K562 (cell line): ENCODE results near the gene TMEM120B. TPM values are rescaled to one million over a fixed set of nuclear protein-coding genes. Genes with fewer than 3 reads are reported as not detected.

Experiments
- ATAC-seq: fragments of 200-7000 bp; cut with Tn5 transposase; 3 replicates; pipeline ENCODE4 v1.9.1; 2020; ENCODE audit warnings: moderate library complexity
- BruUV-seq: library from RNA; stranded (reverse); fragments of 400-500 nt; replicated peaks from 2 replicates; lab custom pipeline; 2021; lab: Mats Ljungman, UMichigan
- CTCF ChIA-PET: fragments of 300-600 bp; formaldehyde crosslinking; extraction: SDS; loops from one replicate; lab custom pipeline; 2021; ENCODE audit warnings: low intra/inter-chr PET ratio; lab: Yijun Ruan, JAX
- POLR2A ChIA-PET: fragments of 300-600, 350-650 bp; sonication (Branson Sonifier 250); formaldehyde crosslinking; extraction: SDS; loops from one replicate; lab custom pipeline; 2021; ENCODE audit warnings: antibody characterized with exemption, inconsistent platforms; lab: Yijun Ruan, JAX
- DNase-seq, 4 experiments: peaks; one replicate each; pipeline versions ENCODE4 v3.0.0 to v3.0.0-alpha.2; 2011 to 2018; ENCODE audit warnings: low spot score in 3 of 4, mixed read lengths in 3 of 4; ENCODE audit errors: extremely low read depth in 1 of 4
- FAIRE-seq: peaks from 2 replicates; lab custom pipeline; 2011; peaks lifted over from hg19 to GRCh38; lab: Jason Lieb, UNC
- H2AFZ ChIP-seq: 2 replicates; pipeline ENCODE4 v1.6.0; 2011; ENCODE audit warnings: low read depth, low read length, control low read depth, inconsistent platforms
- H3K27ac ChIP-seq: fragments of 200-600 bp; 3 replicates; pipeline ENCODE4 v1.8.0; 2011; ENCODE audit warnings: low read depth, mild to moderate bottlenecking, control low read depth, inconsistent platforms, low read length, moderate library complexity, mixed read lengths; ENCODE audit errors: extremely low read depth
- H3K27me3 ChIP-seq, 2 experiments: fragments of 300-600 bp in 1 of 2; 2 replicates in 1 of 2; 3 replicates in 1 of 2; pipeline versions ENCODE4 v1.6.0 to v1.8.0; 2011; ENCODE audit warnings: inconsistent platforms in 2 of 2, low read length in 2 of 2, mild to moderate bottlenecking in 1 of 2, mixed read lengths in 1 of 2, moderate library complexity in 1 of 2; ENCODE audit not compliant: control insufficient read depth in 2 of 2, insufficient read depth in 2 of 2
- H3K36me3 ChIP-seq: fragments of 300-600 bp; 3 replicates; pipeline ENCODE4 v1.8.0; 2011; ENCODE audit warnings: mild to moderate bottlenecking, low read length, inconsistent platforms; ENCODE audit not compliant: control insufficient read depth, insufficient read depth
- H3K4me1 ChIP-seq, 2 experiments: fragments of 200-600 bp in 1 of 2; replicated peaks in 1 of 2; 2 replicates in 1 of 2; 3 replicates in 1 of 2; pipeline versions ENCODE4 v1.5.1 to v1.8.0; 2011; ENCODE audit warnings: inconsistent platforms in 2 of 2, low read length in 2 of 2, mild to moderate bottlenecking in 1 of 2, mixed read lengths in 1 of 2, moderate library complexity in 1 of 2; ENCODE audit not compliant: control insufficient read depth in 2 of 2, insufficient read depth in 2 of 2
- H3K4me2 ChIP-seq: 2 replicates; pipeline ENCODE4 v1.6.1; 2011; ENCODE audit warnings: low read length, control low read depth, inconsistent platforms, mixed read lengths; ENCODE audit not compliant: insufficient read depth
- H3K4me3 ChIP-seq: fragments of 200-600 bp; sonication (generic), shearing (Covaris generic); 2 replicates; pipeline ENCODE4 v1.5.1; 2016; ENCODE audit warnings: control low read depth, inconsistent platforms
- H3K79me2 ChIP-seq: fragments of 200-600 bp; 3 replicates; pipeline ENCODE4 v1.8.0; 2011; ENCODE audit warnings: low read length, inconsistent platforms; ENCODE audit not compliant: control insufficient read depth, insufficient read depth
- H3K9ac ChIP-seq, 2 experiments: 2 replicates each; pipeline versions ENCODE4 v1.6.0 to v1.6.1; 2011; ENCODE audit warnings: low read depth in 2 of 2, low read length in 2 of 2, control low read depth in 1 of 2, inconsistent platforms in 1 of 2, mild to moderate bottlenecking in 1 of 2, mixed read lengths in 1 of 2; ENCODE audit not compliant: insufficient read depth in 1 of 2
- H3K9me1 ChIP-seq: one replicate; pipeline ENCODE4 v1.6.0; 2011; ENCODE audit warnings: inconsistent platforms, mild to moderate bottlenecking, low read length, moderate library complexity; ENCODE audit not compliant: control insufficient read depth, insufficient read depth
- H3K9me3 ChIP-seq: replicated peaks from 2 replicates; pipeline ENCODE4 v1.5.1; 2011; ENCODE audit warnings: low read depth, low read length, inconsistent platforms; ENCODE audit not compliant: control insufficient read depth, insufficient read depth
- H4K20me1 ChIP-seq: replicated peaks from 2 replicates; pipeline ENCODE4 v1.6.1; 2011; ENCODE audit warnings: low read length, inconsistent platforms, mixed read lengths; ENCODE audit not compliant: control insufficient read depth, insufficient read depth
- ARID4B ChIP-seq: sonication (generic); formaldehyde crosslinking; IDR thresholded peaks from 2 replicates; pipeline ENCODE4 v1.8.0; 2022; ENCODE audit warnings: mild to moderate bottlenecking, missing genetic modification reagents
- ESRRA ChIP-seq: fragments of 450-650 bp; IDR thresholded peaks from 2 replicates; pipeline ENCODE4 v1.6.1; 2014; ENCODE audit warnings: low read depth, mild to moderate bottlenecking, moderate library complexity, borderline replicate concordance
- HDAC6 ChIP-seq: IDR thresholded peaks from 2 replicates; pipeline ENCODE4 v1.6.1; 2012; ENCODE audit warnings: low read depth, mild to moderate bottlenecking, control low read depth, inconsistent platforms, low read length, moderate library complexity
- NFRKB ChIP-seq: fragments of 450-650 bp; IDR thresholded peaks from 2 replicates; pipeline ENCODE4 v1.6.1; 2016; ENCODE audit warnings: low read depth
- PHF8 ChIP-seq: fragments of 200-600 bp; sonication (generic); IDR thresholded peaks from 2 replicates; pipeline ENCODE4 v1.6.1; 2012; ENCODE audit warnings: mixed run types, mild to moderate bottlenecking, inconsistent platforms, low read length, moderate library complexity, borderline replicate concordance
- TCFL5 ChIP-seq: fragments of 250-450 bp; sonication (Bioruptor Pico); conservative IDR thresholded peaks from 2 replicates; pipeline ENCODE4 v1.6.1; 2021; ENCODE audit warnings: mild to moderate bottlenecking, moderate library complexity, matching md5 sums
- WHSC1 ChIP-seq: IDR thresholded peaks from one replicate; pipeline ENCODE4 v1.6.1; 2012; ENCODE audit warnings: low read length, control low read depth, inconsistent platforms
- WGBS: fragments of 100-300 bp; shearing (Covaris generic); methylation state at CpG from one replicate; pipeline ENCODE4 v1.1.6; 2016; ENCODE audit warnings: low coverage, mixed read lengths; ENCODE audit not compliant: insufficient coverage; ENCODE audit errors: missing lambda C conversion rate; 5-methylcytosine and 5-hydroxymethylcytosine counted together
- in situ Hi-C: fragments of 300-500 bp; cut with MboI; formaldehyde crosslinking; loops from 4 replicates; pipeline ENCODE4 v1.15.0; 2018; ENCODE audit warnings: inconsistent platforms, mixed read lengths
- intact Hi-C: fragments of 100-400 bp; cut with micrococcal nuclease; formaldehyde crosslinking; loops from 2 replicates; pipeline ENCODE4 v1.14.2; 2022
- polyA plus RNA-seq, 8 experiments: library from polyadenylated mRNA; depleted of rRNA in 4 of 8; stranded (reverse) in 5 of 8; unstranded in 3 of 8; fragments of >200 nt; fragmentation: Nextera tagmentation in 2 of 8; fragmentation: Illumina TruSeq in 1 of 8; extraction: Ambion mirVana in 2 of 8; extraction: Trizol in 1 of 8; gene quantifications; 2 replicates each; pipeline versions ENCODE4 v1.2.1 to v1.2.3, GENCODE V29; 2011 to 2014; ENCODE audit warnings: inconsistent platforms in 1 of 8, missing spikeins in 1 of 8
- total RNA-seq, 7 experiments: library from RNA; depleted of rRNA in 6 of 7; stranded (reverse); fragments of >200 nt in 6 of 7; fragmentation: Illumina TruSeq in 2 of 7; extraction: Trizol in 2 of 7; gene quantifications; 2 replicates each; pipeline versions ENCODE4 v1.2.1 to v1.2.3, GENCODE V29; 2011 to 2021; ENCODE audit warnings: low replicate concordance in 1 of 7
- TF ChIP-seq, protein P1 (sequence below): fragments of 450-650 bp; IDR thresholded peaks from 2 replicates; pipeline ENCODE4 v1.6.1; 2014; ENCODE audit warnings: low read depth, mild to moderate bottlenecking, moderate library complexity, borderline replicate concordance
- TF ChIP-seq, protein P2 (sequence below), 2 experiments: fragments of 450-650 bp; IDR thresholded peaks; 2 replicates each; pipeline ENCODE4 v1.6.1; 2018; ENCODE audit warnings: mild to moderate bottlenecking in 2 of 2, low read depth in 1 of 2; ENCODE audit not compliant: partially characterized antibody in 2 of 2
- TF ChIP-seq, protein P3 (sequence below): IDR thresholded peaks from 3 replicates; pipeline ENCODE4 v1.6.1; 2011; ENCODE audit warnings: borderline replicate concordance, mild to moderate bottlenecking; ENCODE audit not compliant: insufficient read length, insufficient read depth

TMEM120B gene
- total and polyA plus RNA-seq, 9 of the 15 experiments (the other 6 are each of a cell fraction or from before 2014, with no cell fraction given) = 1.7 to 18.6 (median 7.4) TPM

- in situ Hi-C loops = loop anchor here (5.0 kb wide), 1 partner anchor 89 kb away; the partner anchor contains the start of gene PSMD9
- TF ChIP-seq ARID4B (CRISPR knock-in tag) (no peak), WHSC1 (no peak), PHF8 (no peak), TCFL5 (CRISPR knock-in tag) (no peak), HDAC6 (no peak), ESRRA (no peak), NFRKB (0 out of 2 replicates have a peak, but pooled peaks have one; percentile 36)
- TF ChIP-seq, protein P1, sequence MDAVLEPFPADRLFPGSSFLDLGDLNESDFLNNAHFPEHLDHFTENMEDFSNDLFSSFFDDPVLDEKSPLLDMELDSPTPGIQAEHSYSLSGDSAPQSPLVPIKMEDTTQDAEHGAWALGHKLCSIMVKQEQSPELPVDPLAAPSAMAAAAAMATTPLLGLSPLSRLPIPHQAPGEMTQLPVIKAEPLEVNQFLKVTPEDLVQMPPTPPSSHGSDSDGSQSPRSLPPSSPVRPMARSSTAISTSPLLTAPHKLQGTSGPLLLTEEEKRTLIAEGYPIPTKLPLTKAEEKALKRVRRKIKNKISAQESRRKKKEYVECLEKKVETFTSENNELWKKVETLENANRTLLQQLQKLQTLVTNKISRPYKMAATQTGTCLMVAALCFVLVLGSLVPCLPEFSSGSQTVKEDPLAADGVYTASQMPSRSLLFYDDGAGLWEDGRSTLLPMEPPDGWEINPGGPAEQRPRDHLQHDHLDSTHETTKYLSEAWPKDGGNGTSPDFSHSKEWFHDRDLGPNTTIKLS = no peak
- TF ChIP-seq, protein P2, sequence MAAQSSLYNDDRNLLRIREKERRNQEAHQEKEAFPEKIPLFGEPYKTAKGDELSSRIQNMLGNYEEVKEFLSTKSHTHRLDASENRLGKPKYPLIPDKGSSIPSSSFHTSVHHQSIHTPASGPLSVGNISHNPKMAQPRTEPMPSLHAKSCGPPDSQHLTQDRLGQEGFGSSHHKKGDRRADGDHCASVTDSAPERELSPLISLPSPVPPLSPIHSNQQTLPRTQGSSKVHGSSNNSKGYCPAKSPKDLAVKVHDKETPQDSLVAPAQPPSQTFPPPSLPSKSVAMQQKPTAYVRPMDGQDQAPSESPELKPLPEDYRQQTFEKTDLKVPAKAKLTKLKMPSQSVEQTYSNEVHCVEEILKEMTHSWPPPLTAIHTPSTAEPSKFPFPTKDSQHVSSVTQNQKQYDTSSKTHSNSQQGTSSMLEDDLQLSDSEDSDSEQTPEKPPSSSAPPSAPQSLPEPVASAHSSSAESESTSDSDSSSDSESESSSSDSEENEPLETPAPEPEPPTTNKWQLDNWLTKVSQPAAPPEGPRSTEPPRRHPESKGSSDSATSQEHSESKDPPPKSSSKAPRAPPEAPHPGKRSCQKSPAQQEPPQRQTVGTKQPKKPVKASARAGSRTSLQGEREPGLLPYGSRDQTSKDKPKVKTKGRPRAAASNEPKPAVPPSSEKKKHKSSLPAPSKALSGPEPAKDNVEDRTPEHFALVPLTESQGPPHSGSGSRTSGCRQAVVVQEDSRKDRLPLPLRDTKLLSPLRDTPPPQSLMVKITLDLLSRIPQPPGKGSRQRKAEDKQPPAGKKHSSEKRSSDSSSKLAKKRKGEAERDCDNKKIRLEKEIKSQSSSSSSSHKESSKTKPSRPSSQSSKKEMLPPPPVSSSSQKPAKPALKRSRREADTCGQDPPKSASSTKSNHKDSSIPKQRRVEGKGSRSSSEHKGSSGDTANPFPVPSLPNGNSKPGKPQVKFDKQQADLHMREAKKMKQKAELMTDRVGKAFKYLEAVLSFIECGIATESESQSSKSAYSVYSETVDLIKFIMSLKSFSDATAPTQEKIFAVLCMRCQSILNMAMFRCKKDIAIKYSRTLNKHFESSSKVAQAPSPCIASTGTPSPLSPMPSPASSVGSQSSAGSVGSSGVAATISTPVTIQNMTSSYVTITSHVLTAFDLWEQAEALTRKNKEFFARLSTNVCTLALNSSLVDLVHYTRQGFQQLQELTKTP (IDR thresholded peaks at IDR 0.05; ENCODE audit: low read depth in 1 of 2, partially characterized antibody in 2 of 2) = no peak
- TF ChIP-seq, protein P3, sequence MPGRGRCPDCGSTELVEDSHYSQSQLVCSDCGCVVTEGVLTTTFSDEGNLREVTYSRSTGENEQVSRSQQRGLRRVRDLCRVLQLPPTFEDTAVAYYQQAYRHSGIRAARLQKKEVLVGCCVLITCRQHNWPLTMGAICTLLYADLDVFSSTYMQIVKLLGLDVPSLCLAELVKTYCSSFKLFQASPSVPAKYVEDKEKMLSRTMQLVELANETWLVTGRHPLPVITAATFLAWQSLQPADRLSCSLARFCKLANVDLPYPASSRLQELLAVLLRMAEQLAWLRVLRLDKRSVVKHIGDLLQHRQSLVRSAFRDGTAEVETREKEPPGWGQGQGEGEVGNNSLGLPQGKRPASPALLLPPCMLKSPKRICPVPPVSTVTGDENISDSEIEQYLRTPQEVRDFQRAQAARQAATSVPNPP = no peak
Observed at GRCh38 chr12:121798787-121799155, 86.2 kb downstream of the TMEM120B start.

More at GRCh38 chr12:121798787-121799155, 86.2 kb downstream of the TMEM120B start:
- WGBS = 6% methylated on average over 10 of the region's 10 CpGs
- intact Hi-C loops = no loop called here
- no peaks in the 10 kb centered on the region for H3K9me1 ChIP-seq
- H3K36me3 ChIP-seq = peaks cover 33% of the 10 kb centered on the region
- ChIA-PET CTCF (no interaction called here), POLR2A (interaction anchor here (0.5 to 9.4 kb wide), 11 partner anchors 9 to 349 kb away, joined by 3 to 194 read pairs (median 4); partner anchors contain the start of gene SETD1B)
- peaks cover 82% of the 10 kb centered on the region for H3K79me2 ChIP-seq
- no peak for ATAC-seq
- H3K27ac ChIP-seq = peak overlapping the region; percentile 89
- H3K9ac ChIP-seq = peak overlapping the region; percentile 77 to 92
- no TSS peak for BruUV-seq
- H3K4me1 ChIP-seq = peaks cover 40 to 80% of the 10 kb centered on the region in 2 experiments
- DNase-seq = no peak
- peak overlapping the region; percentile 91 for H3K4me2 ChIP-seq
- no peak for FAIRE-seq
- H4K20me1 ChIP-seq = no peaks in the 10 kb centered on the region
- no peak overlapping the region for H2AFZ ChIP-seq
- no peaks in the 10 kb centered on the region for H3K9me3 ChIP-seq
- H3K4me3 ChIP-seq = peak overlapping the region; percentile 32
- H3K27me3 ChIP-seq = no peaks in the 10 kb centered on the region
